Measurements from ENCODE around the gene COBLL1. TPM values are rescaled to one million over a fixed set of nuclear protein-coding genes. Genes with fewer than 3 reads are reported as not detected.

The COBLL1 gene
- total and polyA plus RNA-seq, 2 donors (not counting 1 experiment from before 2014, with no cell fraction given) = 10.1 to 11.9 TPM

DNA sequence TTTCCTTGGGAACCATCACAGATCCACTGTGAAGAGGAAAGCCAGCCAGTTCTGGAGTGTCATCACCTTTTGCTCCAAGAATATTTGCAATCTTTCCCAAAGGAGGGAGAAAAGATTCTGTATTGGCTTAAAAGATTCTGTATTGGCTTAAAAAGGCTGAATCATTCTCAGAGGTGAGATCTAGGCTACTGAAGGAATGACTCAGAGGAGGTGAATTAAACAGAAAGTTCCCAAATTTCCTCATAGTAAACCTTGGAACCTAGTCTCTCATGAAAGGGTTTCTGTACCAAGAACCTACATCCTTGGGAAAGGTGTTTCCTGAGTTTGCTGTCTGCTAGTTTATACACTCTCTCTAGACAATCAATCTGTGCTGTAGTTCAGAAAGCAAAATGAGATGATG is 186.3 kb downstream of the COBLL1 start:
- H3K27me3 ChIP-seq (ENCODE audit: control insufficient read depth, insufficient read depth, low read length) = no peaks in the 10 kb centered on the region
- TF ChIP-seq, protein P1, sequence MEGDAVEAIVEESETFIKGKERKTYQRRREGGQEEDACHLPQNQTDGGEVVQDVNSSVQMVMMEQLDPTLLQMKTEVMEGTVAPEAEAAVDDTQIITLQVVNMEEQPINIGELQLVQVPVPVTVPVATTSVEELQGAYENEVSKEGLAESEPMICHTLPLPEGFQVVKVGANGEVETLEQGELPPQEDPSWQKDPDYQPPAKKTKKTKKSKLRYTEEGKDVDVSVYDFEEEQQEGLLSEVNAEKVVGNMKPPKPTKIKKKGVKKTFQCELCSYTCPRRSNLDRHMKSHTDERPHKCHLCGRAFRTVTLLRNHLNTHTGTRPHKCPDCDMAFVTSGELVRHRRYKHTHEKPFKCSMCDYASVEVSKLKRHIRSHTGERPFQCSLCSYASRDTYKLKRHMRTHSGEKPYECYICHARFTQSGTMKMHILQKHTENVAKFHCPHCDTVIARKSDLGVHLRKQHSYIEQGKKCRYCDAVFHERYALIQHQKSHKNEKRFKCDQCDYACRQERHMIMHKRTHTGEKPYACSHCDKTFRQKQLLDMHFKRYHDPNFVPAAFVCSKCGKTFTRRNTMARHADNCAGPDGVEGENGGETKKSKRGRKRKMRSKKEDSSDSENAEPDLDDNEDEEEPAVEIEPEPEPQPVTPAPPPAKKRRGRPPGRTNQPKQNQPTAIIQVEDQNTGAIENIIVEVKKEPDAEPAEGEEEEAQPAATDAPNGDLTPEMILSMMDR (conservative IDR thresholded peaks at IDR 0.05 in 1 of 2, IDR thresholded peaks at IDR 0.05 in 1 of 2; ENCODE audit: low read depth in 1 of 2, low read length in 2 of 2) = no peak
- TF ChIP-seq EZH2 (IDR thresholded peaks at IDR 0.05; ENCODE audit: low read length, missing control alignments) = no peak
- no peaks in the 10 kb centered on the region for H3K9me3 ChIP-seq (ENCODE audit: control insufficient read depth, insufficient read depth, low read depth, low read length)
- no peak overlapping the region for H3K4me3 ChIP-seq (replicated peaks in 1 of 4; ENCODE audit: control extremely low read depth in 1 of 4, insufficient read depth in 1 of 4, low read depth in 3 of 4, low read length in 4 of 4)
- H4K20me1 ChIP-seq (ENCODE audit: control insufficient read depth, extremely low read depth, insufficient read depth, low read length) = no peaks in the 10 kb centered on the region
- H3K79me2 ChIP-seq (ENCODE audit: control insufficient read depth, insufficient read depth, low read length) = no peaks in the 10 kb centered on the region
- H3K27ac ChIP-seq (ENCODE audit: insufficient read depth, low read length) = no peak overlapping the region
- no peaks in the 10 kb centered on the region for H3K4me1 ChIP-seq (ENCODE audit: control insufficient read depth, extremely low read depth, insufficient read depth, low read length)
- no peaks in the 10 kb centered on the region for H3K36me3 ChIP-seq (ENCODE audit: control insufficient read depth, insufficient read depth, low read length)
- no peak overlapping the region for H2AFZ ChIP-seq (ENCODE audit: low read length)
- H3K9ac ChIP-seq (ENCODE audit: insufficient read depth, low read length) = no peak overlapping the region
- no peak overlapping the region for H3K4me2 ChIP-seq (ENCODE audit: extremely low read depth, insufficient read depth, low read length)
- peak in 1 of 2 donors; percentile 47 for DNase-seq (ENCODE audit: low read depth in 2 of 2)

DNA sequence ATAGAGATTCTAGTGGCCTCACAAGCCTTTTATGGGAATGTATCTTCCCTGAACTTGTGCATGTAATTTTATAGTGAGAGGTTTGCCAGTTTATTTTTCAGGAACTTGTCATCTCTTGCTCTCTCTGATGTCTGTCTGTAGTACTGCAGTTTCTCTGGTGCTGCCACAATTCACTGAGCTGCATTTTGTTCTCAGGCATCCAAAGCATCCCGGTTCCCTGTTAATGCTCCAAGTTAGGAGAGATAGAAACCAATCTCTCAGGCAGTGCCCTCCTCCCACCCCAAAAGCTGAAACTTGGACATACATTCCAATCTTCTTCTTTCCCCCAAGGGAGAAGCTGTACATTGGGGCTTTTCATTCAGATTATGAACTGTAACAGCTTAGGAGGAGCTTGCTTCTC is 190.3 kb downstream of the COBLL1 start:
- Histone ChIP-seq H2AFZ (ENCODE audit: low read length) (no peak overlapping the region), H3K27me3 (ENCODE audit: control insufficient read depth, insufficient read depth, low read length) (no peaks in the 10 kb centered on the region), H3K79me2 (ENCODE audit: control insufficient read depth, insufficient read depth, low read length) (no peaks in the 10 kb centered on the region), H4K20me1 (ENCODE audit: control insufficient read depth, extremely low read depth, insufficient read depth, low read length) (no peaks in the 10 kb centered on the region), H3K27ac (ENCODE audit: insufficient read depth, low read length) (no peak overlapping the region), H3K4me2 (ENCODE audit: extremely low read depth, insufficient read depth, low read length) (no peak overlapping the region), H3K9me3 (ENCODE audit: control insufficient read depth, insufficient read depth, low read depth, low read length) (no peaks in the 10 kb centered on the region), H3K4me3 (replicated peaks in 1 of 4; ENCODE audit: control extremely low read depth in 1 of 4, insufficient read depth in 1 of 4, low read depth in 3 of 4, low read length in 4 of 4) (no peak overlapping the region), H3K4me1 (ENCODE audit: control insufficient read depth, extremely low read depth, insufficient read depth, low read length) (no peaks in the 10 kb centered on the region), H3K9ac (ENCODE audit: insufficient read depth, low read length) (no peak overlapping the region), H3K36me3 (ENCODE audit: control insufficient read depth, insufficient read depth, low read length) (no peaks in the 10 kb centered on the region)
- DNase-seq (ENCODE audit: low read depth in 2 of 2) = no peak
- no peak for TF ChIP-seq EZH2 (IDR thresholded peaks at IDR 0.05; ENCODE audit: low read length, missing control alignments)
- TF ChIP-seq, protein P1 (conservative IDR thresholded peaks at IDR 0.05 in 1 of 2, IDR thresholded peaks at IDR 0.05 in 1 of 2; ENCODE audit: low read depth in 1 of 2, low read length in 2 of 2) = no peak

DNA sequence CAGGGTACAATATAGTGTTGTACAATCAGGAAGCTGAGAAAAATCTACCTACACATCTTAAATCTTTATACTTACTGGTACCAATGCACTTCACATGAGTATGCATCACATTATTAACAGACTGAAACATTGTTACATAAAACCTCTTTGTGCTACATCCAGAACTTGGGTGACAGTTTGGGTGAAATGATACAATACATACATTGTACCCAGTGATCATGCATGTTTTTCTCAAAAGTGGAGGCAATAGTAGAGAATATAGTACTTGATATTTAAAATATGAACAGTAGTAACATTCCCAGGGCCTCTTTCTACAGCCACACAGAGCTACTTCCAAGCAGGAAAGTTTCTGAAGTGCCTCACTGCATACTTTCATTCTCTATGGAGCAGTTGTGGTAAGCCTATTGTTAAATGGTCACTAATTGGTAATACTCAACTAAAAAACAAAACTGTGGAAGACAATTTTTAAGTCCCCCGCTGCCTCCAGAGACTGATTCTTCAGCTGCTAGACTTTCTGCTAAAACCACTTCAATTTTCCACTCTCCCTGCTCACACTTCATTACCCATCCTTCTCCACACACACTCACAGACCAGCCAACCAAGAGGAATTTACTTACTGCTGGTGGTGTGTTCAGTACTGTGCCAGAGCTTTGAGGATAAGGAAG is 197.5 kb downstream of the COBLL1 start:
- no peaks in the 10 kb centered on the region for H4K20me1 ChIP-seq (ENCODE audit: control insufficient read depth, extremely low read depth, insufficient read depth, low read length)
- no peaks in the 10 kb centered on the region for H3K4me1 ChIP-seq (ENCODE audit: control insufficient read depth, extremely low read depth, insufficient read depth, low read length)
- H3K36me3 ChIP-seq (ENCODE audit: control insufficient read depth, insufficient read depth, low read length) = no peaks in the 10 kb centered on the region
- H2AFZ ChIP-seq (ENCODE audit: low read length) = no peak overlapping the region
- no peak for DNase-seq (ENCODE audit: low read depth in 2 of 2)
- H3K4me3 ChIP-seq (replicated peaks in 1 of 4; ENCODE audit: control extremely low read depth in 1 of 4, insufficient read depth in 1 of 4, low read depth in 3 of 4, low read length in 4 of 4) = no peak overlapping the region
- TF ChIP-seq EZH2 (IDR thresholded peaks at IDR 0.05; ENCODE audit: low read length, missing control alignments) = no peak
- H3K79me2 ChIP-seq (ENCODE audit: control insufficient read depth, insufficient read depth, low read length) = no peaks in the 10 kb centered on the region
- H3K27me3 ChIP-seq (ENCODE audit: control insufficient read depth, insufficient read depth, low read length) = no peaks in the 10 kb centered on the region
- no peak overlapping the region for H3K4me2 ChIP-seq (ENCODE audit: extremely low read depth, insufficient read depth, low read length)
- H3K27ac ChIP-seq (ENCODE audit: insufficient read depth, low read length) = no peak overlapping the region
- no peak overlapping the region for H3K9ac ChIP-seq (ENCODE audit: insufficient read depth, low read length)
- no peaks in the 10 kb centered on the region for H3K9me3 ChIP-seq (ENCODE audit: control insufficient read depth, insufficient read depth, low read depth, low read length)

All from fibroblast of lung (primary cell).